HEK293 (cell line): ENCODE measurements around the gene BDH1.
A peak's percentile ranks its signal among the peaks of the same experiment; 100 is the strongest.

Experiments used
- CTCF ChIA-PET: fragments of 350-600 bp; formaldehyde crosslinking; extraction: SDS; loops from one replicate; lab custom pipeline; 2021; ENCODE audit warnings: antibody characterized with exemption; lab: Yijun Ruan, JAX
- POLR2A ChIA-PET: fragments of 300-600 bp; formaldehyde crosslinking; extraction: SDS; loops from one replicate; lab custom pipeline; 2020; ENCODE audit warnings: antibody characterized with exemption, inconsistent platforms; lab: Yijun Ruan, JAX
- H3K27ac ChIP-seq: fragments of 200-500 bp; sonication (Bioruptor generic); 2 replicates; pipeline ENCODE4 v1.5.1; 2014; ENCODE audit warnings: low read depth, low read length, control low read depth, inconsistent platforms; ENCODE audit errors: extremely low read depth
- H3K36me3 ChIP-seq, 2 experiments: fragments of 200-500 bp in 1 of 2; sonication (Bioruptor generic) in 1 of 2; 1 replicate in 1 of 2; 2 replicates in 1 of 2; pipeline ENCODE4 v1.5.1; 2014 to 2017; ENCODE audit warnings: inconsistent platforms in 2 of 2, low read length in 2 of 2; ENCODE audit not compliant: control insufficient read depth in 2 of 2, insufficient read depth in 1 of 2
- H3K4me1 ChIP-seq: fragments of 200-500 bp; sonication (Bioruptor generic); 2 replicates; pipeline ENCODE4 v1.5.1; 2014; ENCODE audit warnings: mild to moderate bottlenecking, low read length, inconsistent platforms; ENCODE audit not compliant: control insufficient read depth, insufficient read depth
- H3K4me3 ChIP-seq: 2 replicates; pipeline ENCODE4 v1.5.1; 2011; ENCODE audit warnings: low read depth, mild to moderate bottlenecking, control low read depth, low read length, moderate library complexity
- H3K9me3 ChIP-seq: fragments of 200-500 bp; sonication (Bioruptor generic); 2 replicates; pipeline ENCODE4 v1.5.1; 2014; ENCODE audit warnings: low read depth, low read length, inconsistent platforms; ENCODE audit not compliant: control insufficient read depth, insufficient read depth
- BCL11B ChIP-seq: fragments of 450-650 bp; formaldehyde crosslinking; IDR thresholded peaks from 2 replicates; pipeline ENCODE4 v1.5.1; 2016; ENCODE audit warnings: low read depth, missing biosample characterization, missing genetic modification characterization
- KLF8 ChIP-seq: fragments of 450-650 bp; formaldehyde crosslinking; IDR thresholded peaks from 2 replicates; pipeline ENCODE4 v1.5.1; 2016; ENCODE audit warnings: missing biosample characterization, missing genetic modification characterization
- OSR2 ChIP-seq: fragments of 450-650 bp; formaldehyde crosslinking; IDR thresholded peaks from 2 replicates; pipeline ENCODE4 v1.5.1; 2016; ENCODE audit warnings: missing biosample characterization, missing genetic modification characterization
- PRDM1 ChIP-seq: fragments of 450-650 bp; formaldehyde crosslinking; IDR thresholded peaks from 2 replicates; pipeline ENCODE4; 2016; ENCODE audit warnings: missing biosample characterization, missing genetic modification characterization
- RBAK ChIP-seq: fragments of 450-650 bp; formaldehyde crosslinking; IDR thresholded peaks from 2 replicates; pipeline ENCODE4 v1.5.1; 2016; ENCODE audit warnings: missing biosample characterization, missing genetic modification characterization
- SP7 ChIP-seq: fragments of 450-650 bp; formaldehyde crosslinking; IDR thresholded peaks from 2 replicates; pipeline ENCODE4 v1.5.1; 2016; ENCODE audit warnings: missing biosample characterization, missing genetic modification characterization
- TRIM28 ChIP-seq: IDR thresholded peaks from 2 replicates; pipeline ENCODE4 v1.6.1; 2011; ENCODE audit warnings: low read length, control low read depth, borderline replicate concordance
- YY1 ChIP-seq: fragments of 450-650 bp; formaldehyde crosslinking; IDR thresholded peaks from 2 replicates; pipeline ENCODE4 v1.5.1; 2018; ENCODE audit warnings: missing biosample characterization, missing genetic modification characterization
- ZBTB17 ChIP-seq: fragments of 450-650 bp; formaldehyde crosslinking; IDR thresholded peaks from 2 replicates; pipeline ENCODE4 v1.5.1; 2016; ENCODE audit warnings: missing biosample characterization, missing genetic modification characterization
- ZBTB7A ChIP-seq: fragments of 450-650 bp; formaldehyde crosslinking; IDR thresholded peaks from 2 replicates; pipeline ENCODE4 v1.5.1; 2016; ENCODE audit warnings: low read depth, missing biosample characterization, missing genetic modification characterization
- ZNF148 ChIP-seq: fragments of 450-650 bp; formaldehyde crosslinking; IDR thresholded peaks from 2 replicates; pipeline ENCODE4 v1.5.0; 2017; ENCODE audit warnings: missing biosample characterization, missing genetic modification characterization, borderline replicate concordance
- ZNF155 ChIP-seq: fragments of 450-650 bp; formaldehyde crosslinking; IDR thresholded peaks from 2 replicates; pipeline ENCODE4 v1.5.1; 2016; ENCODE audit warnings: missing biosample characterization, missing genetic modification characterization
- ZNF157 ChIP-seq: fragments of 450-650 bp; formaldehyde crosslinking; IDR thresholded peaks from 2 replicates; pipeline ENCODE4 v1.5.1; 2016; ENCODE audit warnings: missing biosample characterization, missing genetic modification characterization
- ZNF416 ChIP-seq: fragments of 450-650 bp; formaldehyde crosslinking; IDR thresholded peaks from 2 replicates; pipeline ENCODE4 v1.5.1; 2016; ENCODE audit warnings: missing biosample characterization, missing genetic modification characterization
- ZNF596 ChIP-seq: fragments of 450-650 bp; IDR thresholded peaks from 2 replicates; pipeline ENCODE4 v1.5.0; 2018; ENCODE audit warnings: missing biosample characterization, mild to moderate bottlenecking, missing genetic modification characterization, moderate library complexity
- ZNF792 ChIP-seq: fragments of 450-650 bp; formaldehyde crosslinking; IDR thresholded peaks from 2 replicates; pipeline ENCODE4 v1.5.1; 2016; ENCODE audit warnings: missing biosample characterization, missing genetic modification characterization
- ZSCAN16 ChIP-seq: fragments of 450-650 bp; formaldehyde crosslinking; IDR thresholded peaks from 2 replicates; pipeline ENCODE4 v1.5.1; 2016; ENCODE audit warnings: missing biosample characterization, missing genetic modification characterization
- TF ChIP-seq, protein P1 (sequence below): fragments of 450-650 bp; formaldehyde crosslinking; IDR thresholded peaks from 2 replicates; pipeline ENCODE4 v1.5.1; 2016; ENCODE audit warnings: missing biosample characterization, missing genetic modification characterization, borderline replicate concordance
- TF ChIP-seq, protein P2 (sequence below): fragments of 450-650 bp; formaldehyde crosslinking; IDR thresholded peaks from 2 replicates; pipeline ENCODE4 v1.5.1; 2016; ENCODE audit warnings: missing biosample characterization, missing genetic modification characterization
- TF ChIP-seq, protein P3 (sequence below): IDR thresholded peaks from 2 replicates; pipeline ENCODE4 v1.6.1; 2011; ENCODE audit warnings: mild to moderate bottlenecking, low read depth, low read length, borderline replicate concordance
- TF ChIP-seq, protein P4 (sequence below): fragments of 450-650 bp; formaldehyde crosslinking; IDR thresholded peaks from 2 replicates; pipeline ENCODE4 v1.5.1; 2016; ENCODE audit warnings: missing biosample characterization, missing genetic modification characterization
- TF ChIP-seq, protein P5 (sequence below): fragments of 450-650 bp; IDR thresholded peaks from 2 replicates; pipeline ENCODE4 v1.5.1; 2018; ENCODE audit warnings: missing biosample characterization, mild to moderate bottlenecking, missing genetic modification characterization

The BDH1 gene

DNA sequence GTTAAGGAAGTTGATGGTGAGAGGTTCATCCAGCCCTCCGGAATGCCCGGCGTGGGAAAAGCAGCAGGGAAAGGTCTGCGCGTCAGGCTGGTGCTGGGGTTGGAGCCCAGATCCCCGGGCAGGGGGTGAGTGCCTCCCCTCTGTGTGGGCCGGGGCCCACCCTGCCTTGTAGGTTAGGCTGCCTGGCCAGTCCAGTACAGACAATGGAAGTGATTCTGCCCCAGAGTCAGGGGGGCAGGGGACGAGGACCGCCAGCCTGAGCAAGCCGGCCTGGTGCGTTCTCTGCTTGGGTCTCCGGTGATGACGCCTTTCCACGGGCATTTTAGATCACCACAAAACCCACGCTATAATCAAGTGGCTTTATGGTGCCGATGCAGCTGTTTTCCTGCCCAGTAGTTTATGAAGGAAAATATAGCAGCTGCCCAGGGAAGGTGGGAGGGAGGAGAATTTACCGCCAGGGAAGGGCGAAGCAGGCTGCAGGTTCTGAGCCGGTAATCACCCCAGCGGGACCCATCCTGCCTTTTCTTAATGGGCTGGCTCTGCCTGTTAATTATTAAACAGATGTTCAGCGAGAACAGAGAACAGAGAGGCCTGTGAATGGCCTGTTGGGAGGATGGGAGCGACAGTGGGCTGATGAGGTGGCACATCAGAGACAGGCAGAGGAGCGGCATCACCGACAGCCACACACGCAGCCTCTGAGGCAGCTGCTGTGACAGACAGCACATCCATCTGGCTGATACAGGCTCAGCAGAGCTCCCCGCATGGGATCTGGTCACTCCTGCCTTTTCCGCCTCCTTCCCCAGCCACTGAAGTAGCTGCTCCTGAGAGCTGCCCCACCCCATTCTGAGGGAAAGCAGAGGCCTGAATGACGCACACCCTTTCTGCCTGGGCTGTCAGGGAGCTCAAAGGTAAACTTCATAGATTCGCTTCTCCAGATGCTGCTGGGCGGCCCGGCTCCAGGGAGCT lies 35.2 kb downstream of the BDH1 start:
- Histone ChIP-seq H3K36me3 (no peaks in the 10 kb centered on the region), H3K9me3 (no peaks in the 10 kb centered on the region), H3K27ac (no peak overlapping the region), H3K4me1 (peaks cover 4% of the 10 kb centered on the region; the same call in 1 of the 2 replicates), H3K4me3 (no peak overlapping the region; the same call in 1 of the 2 replicates)
- ChIA-PET POLR2A (no interaction called here), CTCF (interaction anchor here (0.6 to 1.1 kb wide), 2 partner anchors 11 to 380 kb away, joined by 3 to 4 read pairs; no protein-coding TSS in a partner anchor)
- TF ChIP-seq, protein P1, sequence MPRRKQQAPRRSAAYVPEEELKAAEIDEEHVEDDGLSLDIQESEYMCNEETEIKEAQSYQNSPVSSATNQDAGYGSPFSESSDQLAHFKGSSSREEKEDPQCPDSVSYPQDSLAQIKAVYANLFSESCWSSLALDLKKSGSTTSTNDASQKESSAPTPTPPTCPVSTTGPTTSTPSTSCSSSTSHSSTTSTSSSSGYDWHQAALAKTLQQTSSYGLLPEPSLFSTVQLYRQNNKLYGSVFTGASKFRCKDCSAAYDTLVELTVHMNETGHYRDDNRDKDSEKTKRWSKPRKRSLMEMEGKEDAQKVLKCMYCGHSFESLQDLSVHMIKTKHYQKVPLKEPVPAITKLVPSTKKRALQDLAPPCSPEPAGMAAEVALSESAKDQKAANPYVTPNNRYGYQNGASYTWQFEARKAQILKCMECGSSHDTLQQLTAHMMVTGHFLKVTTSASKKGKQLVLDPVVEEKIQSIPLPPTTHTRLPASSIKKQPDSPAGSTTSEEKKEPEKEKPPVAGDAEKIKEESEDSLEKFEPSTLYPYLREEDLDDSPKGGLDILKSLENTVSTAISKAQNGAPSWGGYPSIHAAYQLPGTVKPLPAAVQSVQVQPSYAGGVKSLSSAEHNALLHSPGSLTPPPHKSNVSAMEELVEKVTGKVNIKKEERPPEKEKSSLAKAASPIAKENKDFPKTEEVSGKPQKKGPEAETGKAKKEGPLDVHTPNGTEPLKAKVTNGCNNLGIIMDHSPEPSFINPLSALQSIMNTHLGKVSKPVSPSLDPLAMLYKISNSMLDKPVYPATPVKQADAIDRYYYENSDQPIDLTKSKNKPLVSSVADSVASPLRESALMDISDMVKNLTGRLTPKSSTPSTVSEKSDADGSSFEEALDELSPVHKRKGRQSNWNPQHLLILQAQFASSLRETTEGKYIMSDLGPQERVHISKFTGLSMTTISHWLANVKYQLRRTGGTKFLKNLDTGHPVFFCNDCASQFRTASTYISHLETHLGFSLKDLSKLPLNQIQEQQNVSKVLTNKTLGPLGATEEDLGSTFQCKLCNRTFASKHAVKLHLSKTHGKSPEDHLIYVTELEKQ (tag by site-specific recombination) = no peak
- TF ChIP-seq ZNF416 (tag by site-specific recombination) = no peak
- TF ChIP-seq ZBTB17 (tag by site-specific recombination) = peak; percentile 50
- no peak for TF ChIP-seq ZNF155 (tag by site-specific recombination)
- TF ChIP-seq, protein P2, sequence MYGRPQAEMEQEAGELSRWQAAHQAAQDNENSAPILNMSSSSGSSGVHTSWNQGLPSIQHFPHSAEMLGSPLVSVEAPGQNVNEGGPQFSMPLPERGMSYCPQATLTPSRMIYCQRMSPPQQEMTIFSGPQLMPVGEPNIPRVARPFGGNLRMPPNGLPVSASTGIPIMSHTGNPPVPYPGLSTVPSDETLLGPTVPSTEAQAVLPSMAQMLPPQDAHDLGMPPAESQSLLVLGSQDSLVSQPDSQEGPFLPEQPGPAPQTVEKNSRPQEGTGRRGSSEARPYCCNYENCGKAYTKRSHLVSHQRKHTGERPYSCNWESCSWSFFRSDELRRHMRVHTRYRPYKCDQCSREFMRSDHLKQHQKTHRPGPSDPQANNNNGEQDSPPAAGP (tag by site-specific recombination) = peak; percentile 47; the same call in 1 of the 2 replicates
- no peak for TF ChIP-seq KLF8 (tag by site-specific recombination)
- TF ChIP-seq ZSCAN16 (tag by site-specific recombination) = no peak
- TF ChIP-seq ZNF792 (tag by site-specific recombination) = no peak
- no peak for TF ChIP-seq TRIM28
- no peak for TF ChIP-seq ZBTB7A (tag by site-specific recombination)
- TF ChIP-seq ZNF148 = no peak
- TF ChIP-seq, protein P3, sequence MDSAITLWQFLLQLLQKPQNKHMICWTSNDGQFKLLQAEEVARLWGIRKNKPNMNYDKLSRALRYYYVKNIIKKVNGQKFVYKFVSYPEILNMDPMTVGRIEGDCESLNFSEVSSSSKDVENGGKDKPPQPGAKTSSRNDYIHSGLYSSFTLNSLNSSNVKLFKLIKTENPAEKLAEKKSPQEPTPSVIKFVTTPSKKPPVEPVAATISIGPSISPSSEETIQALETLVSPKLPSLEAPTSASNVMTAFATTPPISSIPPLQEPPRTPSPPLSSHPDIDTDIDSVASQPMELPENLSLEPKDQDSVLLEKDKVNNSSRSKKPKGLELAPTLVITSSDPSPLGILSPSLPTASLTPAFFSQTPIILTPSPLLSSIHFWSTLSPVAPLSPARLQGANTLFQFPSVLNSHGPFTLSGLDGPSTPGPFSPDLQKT = no peak
- no peak for TF ChIP-seq SP7 (tag by site-specific recombination)
- TF ChIP-seq ZNF596 = no peak
- TF ChIP-seq, protein P4, sequence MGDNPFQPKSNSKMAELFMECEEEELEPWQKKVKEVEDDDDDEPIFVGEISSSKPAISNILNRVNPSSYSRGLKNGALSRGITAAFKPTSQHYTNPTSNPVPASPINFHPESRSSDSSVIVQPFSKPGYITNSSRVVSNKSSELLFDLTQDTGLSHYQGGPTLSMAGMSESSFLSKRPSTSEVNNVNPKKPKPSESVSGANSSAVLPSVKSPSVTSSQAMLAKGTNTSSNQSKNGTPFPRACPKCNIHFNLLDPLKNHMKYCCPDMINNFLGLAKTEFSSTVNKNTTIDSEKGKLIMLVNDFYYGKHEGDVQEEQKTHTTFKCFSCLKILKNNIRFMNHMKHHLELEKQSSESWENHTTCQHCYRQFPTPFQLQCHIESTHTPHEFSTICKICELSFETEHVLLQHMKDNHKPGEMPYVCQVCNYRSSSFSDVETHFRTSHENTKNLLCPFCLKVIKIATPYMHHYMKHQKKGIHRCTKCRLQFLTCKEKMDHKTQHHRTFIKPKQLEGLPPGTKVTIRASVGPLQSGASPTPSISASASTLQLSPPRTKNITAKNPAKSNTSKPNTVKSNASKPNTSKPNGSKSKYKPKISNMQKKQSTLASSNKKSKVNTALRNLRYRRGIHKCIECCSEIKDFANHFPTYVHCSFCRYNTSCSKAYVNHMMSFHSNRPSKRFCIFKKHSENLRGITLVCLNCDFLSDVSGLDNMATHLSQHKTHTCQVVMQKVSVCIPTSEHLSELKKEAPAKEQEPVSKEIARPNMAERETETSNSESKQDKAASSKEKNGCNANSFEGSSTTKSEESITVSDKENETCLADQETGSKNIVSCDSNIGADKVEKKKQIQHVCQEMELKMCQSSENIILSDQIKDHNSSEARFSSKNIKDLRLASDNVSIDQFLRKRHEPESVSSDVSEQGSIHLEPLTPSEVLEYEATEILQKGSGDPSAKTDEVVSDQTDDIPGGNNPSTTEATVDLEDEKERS = no peak
- TF ChIP-seq BCL11B (tag by site-specific recombination) = no peak
- TF ChIP-seq OSR2 (tag by site-specific recombination) = peak; percentile 66; the same call in 1 of the 2 replicates
- no peak for TF ChIP-seq ZNF157 (tag by site-specific recombination)
- TF ChIP-seq PRDM1 (tag by site-specific recombination) = peak; percentile 9; the same call in 1 of the 2 replicates
- no peak for TF ChIP-seq YY1 (tag by site-specific recombination)
- TF ChIP-seq, protein P5, sequence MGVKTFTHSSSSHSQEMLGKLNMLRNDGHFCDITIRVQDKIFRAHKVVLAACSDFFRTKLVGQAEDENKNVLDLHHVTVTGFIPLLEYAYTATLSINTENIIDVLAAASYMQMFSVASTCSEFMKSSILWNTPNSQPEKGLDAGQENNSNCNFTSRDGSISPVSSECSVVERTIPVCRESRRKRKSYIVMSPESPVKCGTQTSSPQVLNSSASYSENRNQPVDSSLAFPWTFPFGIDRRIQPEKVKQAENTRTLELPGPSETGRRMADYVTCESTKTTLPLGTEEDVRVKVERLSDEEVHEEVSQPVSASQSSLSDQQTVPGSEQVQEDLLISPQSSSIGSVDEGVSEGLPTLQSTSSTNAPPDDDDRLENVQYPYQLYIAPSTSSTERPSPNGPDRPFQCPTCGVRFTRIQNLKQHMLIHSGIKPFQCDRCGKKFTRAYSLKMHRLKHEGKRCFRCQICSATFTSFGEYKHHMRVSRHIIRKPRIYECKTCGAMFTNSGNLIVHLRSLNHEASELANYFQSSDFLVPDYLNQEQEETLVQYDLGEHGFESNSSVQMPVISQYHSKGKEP = no peak
- TF ChIP-seq RBAK = no peak
